Ureter (tissue), 1 donor: ENCODE measurements around the gene LAYN. TPM values are rescaled to one million over a fixed set of nuclear protein-coding genes. Genes with fewer than 3 reads are reported as not detected.

Experiments used
- DNase-seq: peaks from one replicate; pipeline ENCODE4 v3.0.0-alpha.2; 2020; ENCODE audit warnings: low spot score
- total RNA-seq: library from RNA; stranded (reverse); gene quantifications from one replicate; pipeline ENCODE4 v1.2.4, GENCODE V29; 2023
- donor health status: DM: yes; HTN: yes; CAD: no.

LAYN gene
- total RNA-seq, 1 donor from 2014 or later: 8.6 TPM

DNA sequence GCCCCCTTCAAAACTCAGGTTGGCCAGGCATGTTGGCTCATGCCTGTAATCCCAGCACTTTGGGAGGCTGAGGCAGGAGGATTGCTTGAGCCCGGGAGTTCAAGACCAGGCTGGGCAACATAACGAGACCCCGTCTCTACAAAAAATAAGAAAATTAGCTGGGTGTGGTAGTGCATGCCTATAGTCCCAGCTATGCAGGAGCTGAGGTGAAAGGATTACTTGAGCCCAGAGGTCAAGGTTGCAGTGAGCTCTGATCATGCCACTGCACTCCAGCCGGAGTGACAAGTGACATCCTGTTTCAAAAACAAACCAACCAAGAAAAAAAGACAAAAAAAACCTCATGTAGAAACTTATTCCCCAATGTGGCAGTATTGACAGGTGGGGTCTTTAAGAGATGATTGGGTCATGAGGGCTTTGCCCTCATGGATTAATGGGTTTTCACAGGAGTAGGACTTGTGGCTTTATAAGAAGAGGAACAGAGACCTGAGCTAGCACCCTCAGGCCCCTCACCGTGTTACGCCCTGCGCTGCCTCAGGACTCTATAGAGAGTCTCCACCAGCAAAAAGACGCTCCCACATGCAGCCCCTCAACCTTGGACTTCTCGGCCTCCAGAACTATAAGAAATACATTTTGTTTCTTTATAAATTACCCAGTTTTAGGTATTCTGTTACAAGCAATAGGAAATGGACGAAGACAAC lies 22.3 kb downstream of the LAYN start:
- DNase-seq: no peak

GRCh38 chr11:111565114-111565720 lies 24.7 kb downstream of the LAYN start:
- DNase-seq: peak; percentile 85

DNA sequence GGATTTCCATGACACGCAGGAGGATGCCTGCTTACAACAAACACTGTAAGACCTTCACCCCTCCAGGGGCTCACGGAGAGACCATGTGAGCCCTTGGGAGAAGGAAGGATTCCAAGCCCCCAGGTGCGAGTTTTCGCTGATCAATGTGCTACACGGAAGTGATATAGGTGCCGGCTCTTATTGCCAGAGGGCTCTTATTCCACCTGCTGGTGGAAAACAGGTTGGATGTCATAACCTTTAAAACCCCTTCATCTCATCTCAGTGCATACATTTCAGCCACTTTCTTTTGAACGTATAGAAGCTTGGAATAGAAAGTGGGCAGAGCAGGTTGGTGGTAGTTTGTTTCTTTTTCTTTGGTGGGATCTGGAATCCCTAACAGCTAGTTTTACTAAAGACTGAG lies 25.8 kb downstream of the LAYN start:
- DNase-seq: no peak

DNA sequence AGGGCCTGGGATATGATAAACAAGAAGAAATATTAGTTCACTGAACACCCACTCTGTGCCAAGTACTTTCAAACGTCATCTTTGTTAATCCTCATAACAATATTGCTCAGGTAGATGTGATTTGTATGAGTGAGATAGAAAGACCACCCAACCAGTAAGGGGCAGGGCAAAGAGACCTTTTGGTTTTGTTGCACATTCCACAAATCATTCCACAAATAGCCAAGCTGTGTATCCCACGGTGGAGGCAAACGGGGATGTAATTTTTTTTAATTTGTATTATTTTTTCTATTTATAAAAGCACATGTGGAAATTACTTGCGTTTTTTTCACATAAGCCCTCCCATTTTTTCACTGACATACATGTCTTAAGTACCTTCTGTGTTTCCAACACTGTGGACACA lies 29.0 kb downstream of the LAYN start:
- DNase-seq: no peak

DNA sequence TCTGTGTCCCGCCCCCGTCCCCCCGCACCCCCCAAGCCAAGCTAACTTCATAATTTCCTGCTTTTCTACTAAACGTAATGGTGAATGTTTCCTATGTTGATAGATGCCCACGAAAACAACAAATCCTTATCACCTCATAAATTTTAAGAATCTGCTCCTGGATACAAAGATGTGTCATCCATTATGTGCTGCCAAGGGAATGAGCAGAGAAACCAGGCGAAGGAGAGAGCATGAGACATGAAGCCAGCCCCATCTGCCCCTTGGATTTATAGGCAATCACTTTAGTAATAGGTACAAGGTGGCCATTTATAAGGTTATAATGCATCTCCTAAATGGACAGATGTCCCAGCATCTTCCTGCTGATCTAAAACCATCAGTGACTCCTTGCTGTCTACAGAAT lies 30.3 kb downstream of the LAYN start:
- DNase-seq: no peak

DNA sequence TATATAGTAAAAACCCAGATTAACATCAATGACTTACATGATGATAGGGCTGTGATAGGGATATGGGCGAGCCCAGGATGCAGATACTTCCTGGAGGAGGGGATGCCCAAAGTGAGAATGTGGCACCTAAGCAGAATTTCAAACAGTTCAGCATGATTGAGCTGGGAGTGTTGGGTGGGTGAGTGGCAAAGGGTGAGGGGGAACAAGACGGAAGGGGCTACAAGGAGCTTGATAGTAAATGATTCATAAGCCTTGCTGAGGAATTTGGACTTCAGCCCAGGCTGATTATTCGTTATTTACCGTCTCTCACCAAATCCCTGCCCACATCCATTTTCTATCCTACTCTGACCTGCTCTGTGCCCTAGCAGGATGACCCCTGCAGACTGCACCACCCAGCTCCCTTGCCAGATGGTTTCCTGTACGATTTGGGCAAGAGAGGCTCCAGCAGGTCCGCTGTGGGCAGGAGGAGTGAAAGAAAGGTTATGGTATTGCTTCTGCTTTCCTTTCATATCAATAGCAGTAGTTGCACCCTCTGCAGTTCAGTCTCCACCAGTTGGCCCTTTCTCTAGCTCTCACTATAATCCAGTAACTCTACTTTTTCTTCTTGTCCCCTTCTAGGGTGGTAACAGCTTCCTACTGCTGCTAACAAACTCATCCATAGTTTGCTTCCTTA lies 31.4 kb downstream of the LAYN start:
- no peak for DNase-seq

DNA sequence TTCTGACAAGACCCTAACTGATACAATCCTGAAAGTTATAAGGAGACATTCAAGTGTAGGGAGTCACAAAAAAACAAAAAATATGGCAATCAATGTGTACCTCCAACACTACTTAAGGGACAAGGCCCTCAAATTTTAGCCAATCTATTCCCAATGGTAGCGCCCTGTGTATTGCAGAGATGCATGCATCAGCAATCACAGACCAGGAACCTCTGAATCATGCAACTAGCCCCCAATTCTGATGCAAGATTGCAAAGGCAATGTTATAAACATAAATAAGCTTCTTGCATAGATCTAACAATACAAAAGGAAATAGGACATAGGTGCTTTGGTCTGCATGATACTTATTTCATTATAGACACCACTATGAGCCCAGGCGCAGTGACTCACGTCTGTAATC lies 32.1 kb downstream of the LAYN start:
- no peak for DNase-seq

GRCh38 chr11:111573821-111574249 lies 33.3 kb downstream of the LAYN start:
- DNase-seq: no peak

GRCh38 chr11:111574373-111575225 lies 34.1 kb downstream of the LAYN start:
- no peak for DNase-seq

DNA sequence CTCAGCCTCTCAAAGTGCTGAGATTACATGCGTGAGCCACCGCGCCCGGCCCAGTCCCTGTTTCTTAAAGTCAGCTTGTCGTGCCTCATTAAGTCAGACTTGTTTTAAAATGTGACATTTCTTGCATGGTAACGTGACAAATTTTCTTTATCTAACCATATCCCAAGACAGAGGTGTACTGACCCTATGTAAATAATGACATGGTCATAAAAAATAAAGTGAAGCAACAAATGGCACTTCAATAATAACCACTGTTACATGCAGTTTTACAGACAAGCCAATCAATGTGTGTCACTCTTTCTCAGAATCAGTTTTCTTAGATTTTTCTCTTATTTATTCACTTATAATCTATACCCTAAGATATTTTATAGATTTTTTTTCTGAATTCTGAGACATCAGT lies 35.2 kb downstream of the LAYN start:
- DNase-seq: no peak

DNA sequence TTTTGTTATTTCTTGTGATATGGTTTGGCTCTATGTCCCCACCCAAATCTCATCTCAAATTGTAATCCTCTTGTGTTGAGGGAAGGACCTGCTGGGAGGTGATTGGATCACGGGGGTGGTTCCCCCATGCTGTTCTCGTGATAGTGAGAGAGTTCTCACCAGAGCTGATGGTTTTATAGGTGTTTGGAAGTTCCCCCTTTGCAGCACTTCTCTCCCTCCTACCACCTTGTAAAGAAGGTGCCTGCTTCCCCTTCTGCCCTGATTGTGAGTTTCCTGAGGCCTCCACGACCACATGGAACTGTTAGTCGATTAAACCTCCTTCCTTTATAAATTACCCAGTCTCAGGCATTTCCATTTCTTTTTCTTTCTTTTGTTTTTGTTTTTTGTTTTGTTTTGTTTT lies 37.3 kb downstream of the LAYN start:
- no peak for DNase-seq

- no peak for DNase-seq
These were observed 40.8 kb downstream of the LAYN start for GRCh38 chr11:111581341-111581740.

DNA sequence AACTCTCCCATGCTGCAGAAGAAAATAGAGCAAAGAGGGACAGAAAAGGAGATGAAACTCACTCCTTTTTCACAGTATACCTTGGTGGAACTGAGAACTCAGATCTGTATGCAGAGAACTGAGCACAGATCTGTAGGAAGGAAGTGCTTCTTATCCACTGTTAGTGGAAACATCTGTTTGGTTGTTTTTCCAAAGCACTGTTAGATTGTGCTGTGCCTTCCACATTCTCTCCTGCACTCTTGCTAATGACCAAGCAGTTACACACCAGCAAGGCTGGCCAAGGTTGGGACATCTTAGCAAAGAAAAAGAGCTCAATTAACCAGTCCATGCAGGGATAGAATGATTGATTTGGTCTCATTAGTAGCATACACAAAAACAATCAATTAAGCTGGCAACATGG lies 41.6 kb downstream of the LAYN start:
- DNase-seq: no peak

DNA sequence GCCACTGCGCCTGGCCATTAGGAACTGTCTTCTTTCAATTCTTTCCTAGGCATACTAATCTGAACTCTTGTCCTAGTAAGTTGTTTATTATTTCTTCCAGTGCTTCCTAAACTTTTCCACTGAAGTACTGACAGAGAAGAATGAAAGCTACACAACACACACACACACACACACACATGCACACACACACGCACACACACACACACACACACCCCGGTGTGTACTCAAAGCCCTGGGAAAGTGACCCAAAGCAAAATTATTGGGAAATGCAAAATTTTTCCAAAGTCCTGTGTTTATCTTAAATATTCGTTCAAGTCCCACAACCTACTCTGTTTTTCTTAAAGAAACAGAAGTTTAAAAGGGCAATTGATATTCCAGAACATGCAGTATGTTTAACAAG lies 42.4 kb downstream of the LAYN start:
- DNase-seq: no peak

DNA sequence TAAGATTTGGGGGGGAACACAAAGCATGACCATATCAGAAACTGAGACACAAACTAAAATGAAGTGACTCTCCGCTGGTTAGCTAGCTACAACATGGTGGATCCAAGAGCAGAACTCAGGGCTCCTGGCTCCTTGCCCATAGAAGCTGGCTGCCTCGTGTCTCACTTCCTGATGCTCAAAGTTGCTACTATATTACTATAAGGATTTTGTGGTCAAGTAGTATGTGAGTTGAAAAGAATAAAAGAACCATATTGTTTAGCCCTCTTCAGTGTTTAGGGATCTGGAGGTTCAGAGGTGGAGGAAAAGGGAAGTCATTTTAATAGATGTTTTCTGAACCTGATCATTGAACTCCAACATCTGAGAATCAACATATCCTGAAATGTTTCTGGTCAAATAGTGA lies 44.9 kb downstream of the LAYN start:
- DNase-seq: no peak

- no peak for DNase-seq
These were observed 45.9 kb downstream of the LAYN start for GRCh38 chr11:111586388-111586831.

DNA sequence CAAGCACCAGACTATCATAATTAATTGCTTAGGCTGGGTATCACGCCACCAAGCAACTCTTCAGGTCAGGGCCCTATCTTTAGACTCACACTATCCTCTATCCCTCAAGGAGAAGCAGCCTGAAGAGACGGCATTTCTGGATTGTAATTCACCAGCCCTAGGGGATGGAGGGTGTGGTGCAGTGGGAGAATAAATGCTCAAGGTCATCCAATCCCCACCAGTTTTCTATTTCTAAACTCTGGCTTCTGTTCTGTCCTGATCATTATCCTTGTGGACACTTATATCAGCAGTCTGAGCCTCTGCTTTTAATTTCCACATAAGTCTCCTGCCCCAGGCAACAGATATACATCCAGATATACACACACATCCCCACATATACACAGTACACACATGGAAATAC lies 48.6 kb downstream of the LAYN start:
- DNase-seq: no peak

- DNase-seq: no peak
These were observed 49.5 kb downstream of the LAYN start for GRCh38 chr11:111589886-111590499.

DNA sequence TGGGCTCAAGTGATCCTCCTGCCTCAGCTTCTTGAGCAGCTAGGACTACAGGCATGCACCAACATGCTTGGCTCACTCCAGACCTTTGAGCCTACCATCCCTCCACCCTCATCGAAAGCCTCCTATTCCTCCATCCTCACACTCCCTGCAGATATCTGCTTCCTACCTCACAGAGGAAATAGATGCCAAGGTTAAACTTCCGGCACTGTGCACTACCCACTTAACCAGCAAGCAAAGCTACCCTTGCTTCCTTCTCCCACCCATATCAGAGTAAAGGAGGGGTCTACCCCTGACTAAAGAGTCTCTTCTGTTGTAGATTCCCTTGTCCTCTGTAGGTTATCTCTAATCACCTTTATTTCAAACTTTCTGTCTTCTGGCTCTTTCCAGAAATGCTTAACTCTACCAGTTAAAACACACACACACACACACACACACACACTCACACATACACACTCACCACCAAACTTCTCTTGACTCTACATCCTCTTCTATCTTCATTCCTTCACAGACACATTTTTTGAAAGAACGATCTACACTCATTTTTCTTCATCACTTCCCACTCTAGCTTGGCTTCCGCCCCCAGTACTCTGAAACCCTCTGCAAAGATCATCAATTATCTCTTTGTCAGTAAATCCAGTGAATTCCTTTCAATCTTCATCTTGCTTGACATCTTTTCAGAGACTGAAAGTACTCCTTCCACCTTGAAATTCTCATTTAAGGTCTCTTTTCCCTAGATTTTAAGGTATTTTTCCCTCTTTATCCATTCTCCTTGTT lies 50.9 kb downstream of the LAYN start:
- no peak for DNase-seq

DNA sequence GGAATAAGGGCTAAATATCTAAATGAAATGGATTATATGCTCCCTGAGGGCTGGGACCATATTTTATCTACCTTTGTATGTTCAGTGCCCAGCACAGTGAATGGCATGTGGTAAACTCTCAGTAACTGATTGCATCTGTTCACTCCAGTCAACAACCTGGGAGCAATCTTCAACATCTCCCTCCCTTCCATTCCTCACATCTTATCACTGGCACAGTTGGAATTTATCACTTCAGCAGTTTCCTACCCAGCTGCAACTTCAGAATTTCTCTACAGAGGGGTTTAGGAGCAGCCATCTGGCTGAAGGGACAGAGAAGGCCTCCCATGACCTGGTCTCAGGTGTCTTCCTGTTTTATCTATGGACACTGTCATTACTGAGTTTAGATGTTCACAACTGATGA lies 52.0 kb downstream of the LAYN start:
- no peak for DNase-seq

DNA sequence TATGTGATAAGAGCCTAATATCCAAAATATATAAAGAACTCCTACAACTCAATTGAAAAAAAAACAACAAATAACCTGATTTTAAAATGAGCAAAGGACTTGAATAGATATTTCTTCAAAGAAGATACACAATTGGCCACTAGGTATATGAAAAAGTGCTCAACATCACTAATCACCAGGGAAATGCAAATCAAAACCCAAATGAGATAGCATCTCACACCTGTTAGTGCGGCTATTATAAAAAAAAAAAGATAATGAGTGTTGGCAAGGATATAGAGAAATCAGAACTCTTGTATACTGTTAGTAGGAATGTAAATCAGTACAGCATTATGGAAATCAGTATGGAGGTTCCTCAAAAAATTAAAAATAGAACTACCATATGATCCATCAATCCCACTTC lies 55.8 kb downstream of the LAYN start:
- DNase-seq: no peak
